Neural progenitor cell (in vitro differentiated cells): ENCODE data around the gene RNF150.

Source experiments
- CTCF ChIP-seq: fragments of 200-600 bp; sonication (generic); IDR thresholded peaks from 2 replicates; pipeline ENCODE4 v1.5.1; 2017; ENCODE audit warnings: antibody characterized with exemption, mild to moderate bottlenecking
- EZH2 ChIP-seq: fragments of 200-600 bp; sonication (generic); IDR thresholded peaks from 2 replicates; pipeline ENCODE4 v1.6.1; 2017; ENCODE audit warnings: antibody characterized with exemption, mild to moderate bottlenecking, moderate library complexity
- EZH2phosphoT487 ChIP-seq: fragments of 200-600 bp; sonication (generic); IDR thresholded peaks from 2 replicates; pipeline ENCODE4 v1.6.1; 2017; ENCODE audit warnings: antibody characterized with exemption

- TF ChIP-seq CTCF (no peak), EZH2phosphoT487 (no peak), EZH2 (no peak)
These were observed 245.2 kb downstream of the RNF150 start for GRCh38 chr4:140888054-140888453.
